Natural killer cell (primary cell): ENCODE results near the gene MBL2. TPM values are rescaled to one million over a fixed set of nuclear protein-coding genes. Genes with fewer than 3 reads are reported as not detected.

Experiments
- ATAC-seq, 3 donors: fragments of 150-1000 bp in 2 of 3; fragments of 200-7000 bp in 1 of 3; cut with Tn5 transposase; 1 replicate in 1 of 3; 2 replicates in 2 of 3; pipeline ENCODE4 v1.10.0; 2021; ENCODE audit warnings: mild to moderate bottlenecking in 2 of 3, moderate library complexity in 2 of 3
- DNase-seq, 2 donors: peaks; one replicate each; pipeline versions ENCODE4 v3.0.0 to v3.0.0-alpha.2; 2013 to 2021; ENCODE audit warnings: mixed read lengths in 1 of 2
- H3K27ac ChIP-seq: one replicate; pipeline ENCODE4 v1.5.1; 2013; ENCODE audit warnings: mild to moderate bottlenecking, low read length
- H3K27me3 ChIP-seq: one replicate; pipeline ENCODE4 v1.6.1; 2013; ENCODE audit warnings: low read length; ENCODE audit not compliant: control insufficient read depth, insufficient read depth
- H3K36me3 ChIP-seq: one replicate; pipeline ENCODE4 v1.6.1; 2013; ENCODE audit warnings: low read length; ENCODE audit not compliant: control insufficient read depth, insufficient read depth
- H3K4me1 ChIP-seq: one replicate; pipeline ENCODE4 v1.6.1; 2013; ENCODE audit warnings: low read length; ENCODE audit not compliant: control insufficient read depth, insufficient read depth
- H3K4me3 ChIP-seq: one replicate; pipeline ENCODE4 v1.5.1; 2013; ENCODE audit warnings: low read length
- H3K9me3 ChIP-seq: one replicate; pipeline ENCODE4 v1.6.1; 2013; ENCODE audit warnings: low read length; ENCODE audit not compliant: control insufficient read depth, insufficient read depth
- H3K27ac Mint-ChIP-seq, 2 donors: one replicate each; pipeline ENCODE4 v1.8.0; 2022; ENCODE audit warnings: mild to moderate bottlenecking in 2 of 2, mixed read lengths in 2 of 2, moderate library complexity in 1 of 2
- H3K27me3 Mint-ChIP-seq, 2 donors: one replicate each; pipeline ENCODE4 v1.8.0; 2022; ENCODE audit warnings: low read depth in 2 of 2, mixed read lengths in 2 of 2
- H3K36me3 Mint-ChIP-seq: one replicate; pipeline ENCODE4 v1.8.0; 2022; ENCODE audit warnings: mixed read lengths
- H3K4me1 Mint-ChIP-seq, 2 donors: one replicate each; pipeline ENCODE4 v1.8.0; 2022; ENCODE audit warnings: mixed read lengths in 2 of 2
- H3K4me3 Mint-ChIP-seq: one replicate; pipeline ENCODE4 v1.8.0; 2022; ENCODE audit warnings: mild to moderate bottlenecking, moderate library complexity, mixed read lengths
- H3K9me3 Mint-ChIP-seq, 2 donors: one replicate each; pipeline ENCODE4 v1.8.0; 2022; ENCODE audit warnings: mixed read lengths in 2 of 2
- WGBS: methylation state at CpG from one replicate; pipeline ENCODE4 v1.1.7; 2013; ENCODE audit warnings: missing lambda C conversion rate; ENCODE audit not compliant: insufficient coverage; 5-methylcytosine and 5-hydroxymethylcytosine counted together
- intact Hi-C: fragments of 100-400 bp; cut with micrococcal nuclease; formaldehyde crosslinking; loops from one replicate; pipeline ENCODE4 v1.14.2; 2022
- total RNA-seq, 4 donors: library from RNA; stranded (reverse); fragments of 120-200 nt in 1 of 4; gene quantifications; one replicate each; pipeline versions ENCODE4 v1.2.3 to v1.2.4, GENCODE V29; 2013 to 2022
- TF ChIP-seq, protein P1 (sequence below): fragments of 200-600 bp; IDR thresholded peaks from one replicate; pipeline ENCODE4 v1.8.0; 2022; ENCODE audit warnings: antibody characterized with exemption

The MBL2 gene
- total RNA-seq, 3 donors from 2014 or later (not counting 1 experiment from before 2014, with no cell fraction given) = not detected

DNA sequence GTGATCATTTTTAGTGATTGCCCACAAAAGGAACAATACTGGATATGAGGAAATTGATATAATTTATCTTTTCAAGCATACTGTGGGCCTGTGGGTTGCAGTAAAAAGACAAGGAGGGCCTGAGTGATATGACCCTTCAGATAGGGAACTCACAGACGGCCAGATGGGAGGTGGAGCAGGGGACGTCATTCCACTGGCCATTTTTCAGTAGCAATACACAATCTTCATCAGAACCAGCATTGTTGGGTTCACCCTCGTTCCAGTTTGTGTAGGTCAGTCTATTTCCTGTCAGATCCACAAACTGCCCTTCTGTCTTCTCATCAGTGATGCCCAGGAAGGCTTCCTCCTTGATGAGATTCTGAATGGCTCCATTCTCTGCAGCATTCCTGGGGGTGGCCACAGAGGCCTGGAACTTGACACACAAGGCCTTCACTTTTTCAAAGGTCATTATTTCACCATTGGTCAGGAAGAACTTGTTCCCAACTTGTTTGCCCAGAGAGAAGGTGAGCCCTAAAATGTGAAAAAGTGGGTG, 4.5 kb downstream of the MBL2 start:
- H3K27me3 Mint-ChIP-seq = no peaks in the 10 kb centered on the region
- no peak overlapping the region for H3K4me3 Mint-ChIP-seq
- Histone ChIP-seq H3K27me3 (no peaks in the 10 kb centered on the region), H3K27ac (no peak overlapping the region), H3K4me1 (no peaks in the 10 kb centered on the region), H3K9me3 (no peaks in the 10 kb centered on the region), H3K4me3 (no peak overlapping the region), H3K36me3 (no peaks in the 10 kb centered on the region)
- peaks cover 0 to 2% of the 10 kb centered on the region in 2 donors for H3K9me3 Mint-ChIP-seq
- intact Hi-C loops = no loop called here
- DNase-seq (no peak), ATAC-seq (no peak)
- H3K36me3 Mint-ChIP-seq = no peaks in the 10 kb centered on the region
- H3K4me1 Mint-ChIP-seq = no peaks in the 10 kb centered on the region
- TF ChIP-seq, protein P1, sequence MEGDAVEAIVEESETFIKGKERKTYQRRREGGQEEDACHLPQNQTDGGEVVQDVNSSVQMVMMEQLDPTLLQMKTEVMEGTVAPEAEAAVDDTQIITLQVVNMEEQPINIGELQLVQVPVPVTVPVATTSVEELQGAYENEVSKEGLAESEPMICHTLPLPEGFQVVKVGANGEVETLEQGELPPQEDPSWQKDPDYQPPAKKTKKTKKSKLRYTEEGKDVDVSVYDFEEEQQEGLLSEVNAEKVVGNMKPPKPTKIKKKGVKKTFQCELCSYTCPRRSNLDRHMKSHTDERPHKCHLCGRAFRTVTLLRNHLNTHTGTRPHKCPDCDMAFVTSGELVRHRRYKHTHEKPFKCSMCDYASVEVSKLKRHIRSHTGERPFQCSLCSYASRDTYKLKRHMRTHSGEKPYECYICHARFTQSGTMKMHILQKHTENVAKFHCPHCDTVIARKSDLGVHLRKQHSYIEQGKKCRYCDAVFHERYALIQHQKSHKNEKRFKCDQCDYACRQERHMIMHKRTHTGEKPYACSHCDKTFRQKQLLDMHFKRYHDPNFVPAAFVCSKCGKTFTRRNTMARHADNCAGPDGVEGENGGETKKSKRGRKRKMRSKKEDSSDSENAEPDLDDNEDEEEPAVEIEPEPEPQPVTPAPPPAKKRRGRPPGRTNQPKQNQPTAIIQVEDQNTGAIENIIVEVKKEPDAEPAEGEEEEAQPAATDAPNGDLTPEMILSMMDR = no peak
- no peak overlapping the region for H3K27ac Mint-ChIP-seq
- WGBS = 62% methylated on average over 3 of the region's 3 CpGs

DNA sequence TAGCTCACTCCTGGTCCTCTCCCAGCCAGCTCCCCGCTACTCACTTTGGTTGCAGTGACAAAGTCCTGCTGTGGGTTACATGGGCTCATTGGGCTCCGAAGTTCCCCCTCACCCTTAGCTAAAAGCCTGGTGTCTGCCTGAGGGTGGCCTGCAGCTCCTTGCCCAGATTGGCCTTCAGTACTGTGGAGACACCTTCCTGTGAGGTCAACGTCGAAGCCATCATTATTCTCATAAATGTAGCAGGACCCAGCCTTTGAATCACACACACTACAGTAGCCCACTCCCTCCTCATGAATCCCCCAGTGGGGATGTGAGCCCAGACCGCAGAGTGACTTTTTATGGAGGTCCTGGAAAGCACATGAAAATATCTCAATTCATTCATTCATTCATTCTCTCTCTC, 10.5 kb downstream of the MBL2 start:
- Histone ChIP-seq H3K27me3 (no peaks in the 10 kb centered on the region), H3K27ac (no peak overlapping the region), H3K4me1 (no peaks in the 10 kb centered on the region), H3K9me3 (no peaks in the 10 kb centered on the region), H3K36me3 (no peaks in the 10 kb centered on the region), H3K4me3 (no peak overlapping the region)
- Mint-ChIP-seq H3K9me3 (peaks cover 2 to 3% of the 10 kb centered on the region in 2 donors), H3K27me3 (no peaks in the 10 kb centered on the region), H3K36me3 (peaks cover 5% of the 10 kb centered on the region), H3K4me1 (no peaks in the 10 kb centered on the region), H3K4me3 (no peak overlapping the region), H3K27ac (no peak overlapping the region)
- intact Hi-C loops = no loop called here
- no peak for DNase-seq
- TF ChIP-seq, protein P1 = no peak
- no peak for ATAC-seq
- 90% methylated on average over 5 of the region's 5 CpGs for WGBS

DNA sequence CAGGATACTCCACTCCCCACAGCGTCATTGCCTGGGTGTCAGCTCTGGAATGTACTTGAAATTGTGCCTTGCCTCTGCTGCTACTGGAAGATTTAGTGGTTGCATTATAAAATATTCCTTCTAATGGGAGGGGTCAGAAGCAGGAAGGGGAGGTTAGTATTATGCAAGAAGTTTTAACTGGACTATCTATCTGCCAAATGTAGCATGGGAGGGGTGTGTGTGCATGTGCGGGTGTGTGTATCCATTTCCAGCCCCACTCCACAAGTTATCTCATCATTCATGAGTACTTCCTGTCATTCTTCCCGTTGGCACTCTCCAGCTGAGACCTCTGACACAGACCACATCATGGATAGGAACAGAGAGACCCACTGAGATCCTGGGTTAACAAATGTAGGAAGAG, 13.4 kb downstream of the MBL2 start:
- H3K4me1 Mint-ChIP-seq = no peaks in the 10 kb centered on the region
- Histone ChIP-seq H3K27me3 (no peaks in the 10 kb centered on the region), H3K4me3 (no peak overlapping the region), H3K27ac (no peak overlapping the region), H3K9me3 (no peaks in the 10 kb centered on the region), H3K4me1 (no peaks in the 10 kb centered on the region), H3K36me3 (no peaks in the 10 kb centered on the region)
- no peak overlapping the region for H3K27ac Mint-ChIP-seq
- 20% methylated on average over 1 of the region's 3 CpGs for WGBS
- TF ChIP-seq, protein P1 = no peak
- H3K36me3 Mint-ChIP-seq = peaks cover 5% of the 10 kb centered on the region
- H3K4me3 Mint-ChIP-seq = no peak overlapping the region
- intact Hi-C loops = no loop called here
- no peak for ATAC-seq
- DNase-seq = no peak
- H3K27me3 Mint-ChIP-seq = no peaks in the 10 kb centered on the region
- H3K9me3 Mint-ChIP-seq = peaks cover under 1 to 3% of the 10 kb centered on the region in 2 donors

DNA sequence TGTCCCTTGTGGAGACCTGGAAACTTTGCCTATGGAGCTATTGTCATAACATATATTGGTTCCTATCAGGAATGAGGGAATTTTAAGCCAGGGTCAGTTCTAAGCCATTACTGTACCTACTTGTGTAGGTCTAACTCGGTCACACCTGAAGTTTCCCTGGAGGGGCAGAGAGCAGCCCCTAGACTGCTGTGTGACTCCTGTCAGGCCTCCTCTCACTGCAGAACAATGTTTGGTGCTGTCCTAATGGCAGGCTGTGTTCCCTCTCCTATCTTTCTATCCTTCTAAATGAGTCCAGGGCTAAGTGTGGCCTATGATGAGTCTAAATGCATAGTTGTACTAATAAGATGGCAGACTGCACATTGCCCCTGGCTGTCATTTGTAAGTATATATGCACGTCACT, 14.2 kb downstream of the MBL2 start:
- no peak overlapping the region for H3K27ac Mint-ChIP-seq
- Histone ChIP-seq H3K4me3 (no peak overlapping the region), H3K27me3 (no peaks in the 10 kb centered on the region), H3K4me1 (no peaks in the 10 kb centered on the region), H3K36me3 (no peaks in the 10 kb centered on the region), H3K9me3 (no peaks in the 10 kb centered on the region), H3K27ac (no peak overlapping the region)
- H3K4me3 Mint-ChIP-seq = no peak overlapping the region
- no peaks in the 10 kb centered on the region for H3K27me3 Mint-ChIP-seq
- WGBS = 89% methylated on average over 2 of the region's 2 CpGs
- DNase-seq = no peak
- intact Hi-C loops = no loop called here
- H3K4me1 Mint-ChIP-seq = no peaks in the 10 kb centered on the region
- TF ChIP-seq, protein P1 = no peak
- H3K9me3 Mint-ChIP-seq = peaks cover 0 to 3% of the 10 kb centered on the region in 2 donors
- ATAC-seq = no peak
- peaks cover 5% of the 10 kb centered on the region for H3K36me3 Mint-ChIP-seq
